NCI-H2171 (cell line): ENCODE results near the gene SLC24A3.

Experiments
- DNase-seq: peaks from one replicate; lab custom pipeline; 2025; lab: John Stamatoyannopoulos, UW

SLC24A3 gene

DNA sequence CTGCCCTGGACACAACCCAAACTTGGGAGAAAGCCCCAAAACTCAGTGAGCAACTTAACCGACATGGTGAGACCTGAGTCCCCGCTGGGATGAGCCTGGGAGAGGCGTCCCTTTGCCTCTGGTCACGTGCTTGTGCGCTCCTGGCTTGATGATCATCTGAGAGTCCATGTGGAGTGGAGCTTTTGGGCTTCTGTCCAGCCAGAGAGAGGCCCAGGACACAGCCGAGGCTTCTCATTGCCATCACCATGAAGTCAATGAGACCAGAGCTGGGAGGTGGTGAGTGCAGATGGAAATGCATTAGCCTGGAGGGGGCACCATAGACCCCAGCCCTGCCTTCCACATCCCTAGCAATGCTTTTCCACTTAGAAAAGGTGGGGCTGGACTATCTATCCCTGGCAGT is 250.0 kb downstream of the SLC24A3 start:
- DNase-seq, result no peak

DNA sequence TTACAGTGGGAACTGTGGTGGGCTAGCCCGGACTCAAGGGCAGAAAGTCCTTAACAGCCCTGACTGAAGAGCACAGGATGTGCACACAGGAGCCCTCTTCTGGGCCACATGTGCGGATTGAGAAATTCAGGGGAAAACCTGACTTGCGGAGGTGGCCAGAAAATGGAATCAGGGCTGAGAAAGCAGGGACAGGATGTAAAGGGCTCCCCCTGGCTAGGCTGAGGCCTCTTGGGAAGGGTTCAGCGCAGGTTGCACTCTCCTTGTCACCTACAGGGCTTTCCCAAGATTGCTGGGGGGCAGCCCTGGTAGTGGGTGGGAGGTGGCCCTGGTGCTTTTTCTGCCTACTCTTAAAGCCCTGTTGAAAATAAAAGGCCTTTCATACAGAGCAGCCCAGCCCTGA is 251.2 kb downstream of the SLC24A3 start:
- DNase-seq, result no peak

DNA sequence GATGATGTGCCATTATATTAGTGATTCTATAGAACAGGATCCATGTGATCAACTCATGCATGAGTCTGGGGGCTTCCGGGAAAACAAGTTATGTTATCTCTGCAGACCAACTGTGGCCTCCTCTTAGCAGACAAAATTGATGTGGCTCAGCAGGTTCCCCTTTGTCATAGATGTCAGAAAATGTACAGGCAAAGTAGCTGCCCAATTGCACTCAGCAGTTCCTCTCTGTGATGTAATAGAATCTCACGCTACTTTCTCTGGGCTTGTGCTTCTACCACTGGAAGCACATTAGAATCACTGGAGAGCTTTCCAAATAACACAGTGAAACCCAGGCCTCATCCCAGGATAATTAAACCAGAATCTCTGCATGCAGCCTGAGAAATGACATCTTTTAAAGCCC is 253.1 kb downstream of the SLC24A3 start:
- DNase-seq, result no peak

DNA sequence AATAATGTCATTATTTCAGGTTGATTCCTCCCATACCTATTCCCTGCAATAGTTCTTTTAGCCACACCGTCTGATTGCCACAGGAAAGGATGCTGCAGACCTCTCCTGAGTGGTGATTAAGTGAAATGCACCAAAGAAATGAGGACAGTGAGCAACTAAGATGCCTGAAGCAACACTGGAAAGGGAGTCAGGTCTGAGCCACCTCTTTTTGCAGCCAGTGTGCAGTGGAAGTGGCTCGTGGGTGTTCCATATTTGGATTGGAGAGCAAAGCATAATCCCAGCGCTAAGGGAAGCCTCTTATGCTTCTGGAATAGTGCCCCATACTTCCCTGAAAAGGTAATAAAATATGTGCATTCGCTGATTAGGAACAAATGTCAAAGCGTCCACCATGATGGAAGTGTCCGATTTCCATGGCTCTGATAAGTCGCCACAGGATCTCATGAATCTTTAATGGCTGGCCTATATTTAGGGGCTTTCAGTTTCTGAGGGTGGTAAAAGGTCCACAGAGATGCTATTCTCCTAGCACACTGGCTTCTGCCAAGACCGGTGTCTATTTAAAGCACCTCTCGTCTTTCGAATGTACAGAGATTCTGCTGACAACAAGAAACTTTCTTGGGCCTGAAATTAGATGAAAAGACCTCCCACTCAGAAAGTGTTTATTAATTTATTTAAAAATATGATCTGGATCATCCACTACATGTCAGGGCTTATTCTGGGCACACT is 253.9 kb downstream of the SLC24A3 start:
- no peak for DNase-seq

DNA sequence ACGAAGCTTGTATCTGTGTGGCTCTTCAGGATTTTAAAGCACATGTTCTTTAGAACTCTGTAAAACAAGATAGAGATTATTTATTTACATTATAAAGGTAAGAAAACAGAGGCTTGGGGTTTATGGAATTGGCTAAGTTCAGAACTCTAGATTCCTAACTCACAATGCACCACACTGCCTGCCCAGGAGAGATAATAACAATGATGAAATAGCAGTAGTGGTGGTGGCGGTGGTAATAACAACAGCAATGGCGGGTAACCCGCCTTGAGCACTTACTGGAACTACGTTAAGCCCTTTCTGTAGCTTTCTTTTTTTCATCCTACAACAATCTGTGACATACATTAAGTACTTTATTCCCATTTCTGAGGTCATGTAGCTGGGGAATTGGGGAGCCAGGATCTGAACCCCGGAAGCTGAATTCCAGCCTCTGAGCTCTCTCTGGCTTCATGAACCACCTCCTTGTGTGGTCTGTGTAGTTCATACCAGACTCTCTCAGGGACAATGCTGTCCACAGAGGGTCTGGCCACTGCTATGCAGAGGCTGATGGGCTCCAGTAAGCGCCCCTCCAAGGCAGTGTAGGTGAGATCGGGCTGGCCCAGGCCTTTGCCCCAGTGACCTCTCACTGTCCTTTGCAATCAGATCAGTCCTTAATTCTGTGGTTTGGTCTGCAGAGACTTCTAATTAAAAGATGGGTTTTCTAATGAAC is 260.9 kb downstream of the SLC24A3 start:
- DNase-seq, result no peak

DNA sequence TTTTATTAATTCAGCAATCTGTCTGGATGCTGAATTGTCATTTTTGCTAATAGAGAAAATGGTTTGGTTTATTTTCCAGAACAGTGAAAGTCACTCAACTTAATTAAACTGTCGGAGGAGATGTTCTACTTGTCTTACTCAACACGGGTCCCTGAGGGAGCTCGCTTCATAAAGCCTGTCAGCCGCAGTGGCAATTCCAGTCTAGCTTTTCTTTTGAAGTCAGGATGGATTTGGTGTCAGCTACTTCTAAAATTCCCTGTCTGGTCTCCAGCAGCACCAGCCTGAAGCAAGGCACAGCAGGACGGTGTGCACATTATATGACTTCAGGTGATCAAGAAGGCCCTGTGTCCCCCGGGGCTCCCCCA is 261.5 kb downstream of the SLC24A3 start:
- no peak for DNase-seq

DNA sequence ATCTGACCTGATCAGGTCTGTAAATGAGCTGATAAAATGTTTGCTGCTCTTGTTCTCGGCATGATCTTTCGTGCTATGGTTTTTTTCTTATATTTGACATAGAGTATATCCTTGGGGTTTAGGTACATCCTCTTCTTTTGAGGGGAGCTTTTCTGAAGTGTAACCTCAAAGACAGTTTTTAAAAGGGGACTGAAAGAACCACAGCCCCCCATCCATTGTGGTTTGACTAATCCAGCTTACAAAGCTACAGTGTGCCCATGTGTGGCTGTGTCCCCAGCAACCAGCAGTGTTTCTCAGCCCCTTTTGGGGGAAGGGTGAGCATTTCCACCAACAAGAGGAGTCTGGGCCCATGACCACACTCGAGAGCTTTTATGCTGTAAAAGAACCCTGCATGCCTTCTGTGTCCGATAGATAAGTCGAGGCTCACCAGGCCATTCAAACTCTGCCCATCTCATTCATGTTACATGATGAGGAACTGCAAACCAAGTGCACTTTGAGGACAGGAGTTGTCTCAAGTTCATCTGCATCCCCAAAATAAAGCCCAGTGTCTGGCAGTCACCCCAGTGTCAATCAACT is 266.0 kb downstream of the SLC24A3 start:
- DNase-seq, result no peak

DNA sequence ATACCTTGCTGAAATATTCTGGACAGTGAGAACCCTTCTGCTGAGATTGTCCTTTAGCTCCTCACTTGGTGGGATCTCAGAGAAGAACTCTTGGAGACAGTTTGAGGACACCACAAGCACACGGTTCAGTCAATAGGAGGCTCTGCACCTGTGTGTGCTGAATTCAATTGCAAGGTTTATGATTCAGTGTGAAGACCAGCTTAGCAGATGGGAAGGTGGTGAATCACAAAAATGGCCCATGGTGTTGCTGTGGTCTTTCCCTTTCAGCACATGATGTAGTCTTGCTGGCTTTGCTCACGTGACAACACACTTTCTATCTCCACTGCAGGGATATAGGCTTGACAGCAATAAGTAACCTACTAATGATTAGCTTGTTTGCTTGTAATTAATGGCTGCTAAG is 270.3 kb downstream of the SLC24A3 start:
- DNase-seq, result no peak

DNA sequence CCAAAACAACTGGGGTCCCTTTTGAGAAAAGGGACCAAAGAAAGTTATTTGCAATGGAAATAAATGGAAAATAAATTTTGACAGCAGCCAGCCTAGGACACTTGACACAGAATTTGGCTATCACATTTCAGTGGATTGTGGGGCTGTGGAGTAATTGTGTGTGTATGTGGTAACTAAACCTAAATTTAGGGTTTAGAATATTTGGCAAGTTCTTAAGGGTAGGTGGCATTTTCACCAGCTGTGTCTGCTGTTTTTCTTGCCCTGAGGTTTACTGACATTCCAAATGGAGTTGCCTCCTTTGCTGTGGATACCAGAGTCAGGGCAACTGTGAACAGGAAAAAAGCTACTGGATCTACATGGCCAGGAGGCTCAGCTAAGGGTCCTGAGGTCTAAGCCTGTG is 270.9 kb downstream of the SLC24A3 start:
- DNase-seq, result no peak

DNA sequence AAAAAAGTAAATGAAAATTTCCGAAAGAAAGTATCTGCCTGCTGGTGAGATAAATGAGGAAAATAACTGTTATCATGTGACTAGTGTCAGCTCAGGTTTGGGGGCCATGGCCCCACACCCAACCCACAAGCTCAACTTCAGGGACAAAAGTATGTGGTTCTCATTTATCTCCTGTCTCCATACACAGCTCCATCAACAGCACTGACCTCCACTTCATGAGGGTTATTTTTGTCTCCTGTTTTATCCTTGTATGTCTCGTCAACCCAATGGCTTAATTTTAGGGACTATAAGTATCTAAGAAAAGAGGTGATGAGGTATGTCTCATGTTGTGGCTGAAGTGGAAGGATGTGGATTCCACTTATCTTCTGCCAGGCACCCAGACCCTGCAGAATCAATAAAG is 274.0 kb downstream of the SLC24A3 start:
- no peak for DNase-seq

DNA sequence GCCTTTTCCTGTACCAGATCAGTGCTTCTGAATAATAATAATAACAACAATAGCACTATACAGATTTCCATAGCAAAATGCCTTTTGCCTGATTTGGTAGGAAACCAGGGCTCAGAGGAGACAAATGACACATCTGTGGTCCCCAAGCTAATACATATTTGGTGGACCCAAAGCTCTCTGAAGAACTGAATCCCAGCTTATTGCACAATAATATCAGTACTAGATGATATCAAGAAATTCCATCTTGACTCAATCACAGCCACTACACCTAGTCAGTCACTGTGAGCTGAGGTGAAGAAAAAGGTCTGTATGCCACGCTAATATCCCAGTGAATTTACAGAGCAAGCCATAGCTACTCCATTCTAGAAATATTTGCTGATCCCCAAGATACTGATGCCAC is 275.0 kb downstream of the SLC24A3 start:
- no peak for DNase-seq

DNA sequence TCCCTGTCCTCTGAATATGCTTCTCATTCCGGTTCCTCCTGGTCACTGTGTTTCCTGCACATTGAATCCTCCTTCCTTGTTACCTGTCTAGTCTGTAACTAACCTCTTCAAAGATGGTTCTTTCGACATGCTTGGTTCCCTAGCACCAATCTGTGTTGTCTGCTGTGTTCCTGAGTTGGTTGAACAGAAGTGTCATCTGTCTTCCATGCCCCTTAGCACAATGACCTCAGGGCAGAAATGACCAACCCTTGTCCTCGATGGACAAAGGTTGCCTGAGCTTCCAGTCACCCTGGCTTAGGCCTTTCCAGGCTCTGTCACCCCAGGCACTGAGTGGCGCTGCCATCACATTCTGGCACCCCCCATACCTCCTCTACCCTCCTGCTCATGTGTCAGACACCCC is 278.8 kb downstream of the SLC24A3 start:
- DNase-seq, result no peak

DNA sequence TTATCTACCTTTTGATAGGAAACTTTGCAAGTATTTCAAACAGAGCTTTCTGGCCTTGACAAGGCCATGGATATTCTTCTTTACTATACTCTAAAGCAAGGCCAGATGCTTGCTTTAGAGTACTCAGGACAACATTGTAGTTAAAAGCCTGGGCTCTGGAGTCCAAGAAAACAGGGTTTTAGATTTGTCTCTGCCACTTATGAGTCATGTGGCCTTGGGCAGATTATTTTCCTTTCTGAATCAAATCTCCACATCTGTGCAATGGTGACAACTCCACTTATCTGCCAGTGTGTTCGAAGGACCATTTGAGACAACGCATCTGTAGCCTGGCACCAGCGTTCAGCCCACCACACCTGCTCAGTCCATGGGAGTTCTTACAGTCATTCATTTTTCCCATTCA is 279.7 kb downstream of the SLC24A3 start:
- no peak for DNase-seq

DNA sequence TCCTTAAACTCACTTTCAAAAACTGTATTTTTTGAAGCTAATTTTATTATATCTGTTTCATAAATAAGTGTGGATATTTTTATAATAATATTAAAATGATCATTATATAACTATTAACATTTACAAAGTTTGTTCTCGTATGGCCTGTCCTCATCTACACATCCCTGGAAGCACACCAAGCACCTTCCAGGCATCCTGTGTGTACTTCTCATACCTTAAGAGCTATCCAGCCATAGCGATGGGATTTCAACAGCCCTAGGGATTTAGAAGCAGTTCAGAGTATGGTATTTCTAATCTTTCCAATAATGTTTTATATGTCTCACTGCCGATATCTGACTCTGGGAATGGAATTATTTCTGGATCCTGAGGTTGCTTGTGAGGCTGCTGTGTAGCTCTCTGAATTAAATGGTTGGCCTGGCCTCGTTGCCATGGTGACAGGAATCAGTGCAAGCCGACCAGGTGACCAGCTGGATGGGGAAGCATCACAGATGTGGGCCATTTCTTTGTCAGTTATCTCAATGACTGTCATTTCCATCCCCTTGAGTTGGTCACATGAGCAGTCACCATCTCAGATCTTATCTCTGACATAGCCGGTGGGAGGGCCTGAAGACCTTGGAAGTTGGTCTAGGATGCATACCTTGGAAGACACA is 280.4 kb downstream of the SLC24A3 start:
- DNase-seq, result no peak

DNA sequence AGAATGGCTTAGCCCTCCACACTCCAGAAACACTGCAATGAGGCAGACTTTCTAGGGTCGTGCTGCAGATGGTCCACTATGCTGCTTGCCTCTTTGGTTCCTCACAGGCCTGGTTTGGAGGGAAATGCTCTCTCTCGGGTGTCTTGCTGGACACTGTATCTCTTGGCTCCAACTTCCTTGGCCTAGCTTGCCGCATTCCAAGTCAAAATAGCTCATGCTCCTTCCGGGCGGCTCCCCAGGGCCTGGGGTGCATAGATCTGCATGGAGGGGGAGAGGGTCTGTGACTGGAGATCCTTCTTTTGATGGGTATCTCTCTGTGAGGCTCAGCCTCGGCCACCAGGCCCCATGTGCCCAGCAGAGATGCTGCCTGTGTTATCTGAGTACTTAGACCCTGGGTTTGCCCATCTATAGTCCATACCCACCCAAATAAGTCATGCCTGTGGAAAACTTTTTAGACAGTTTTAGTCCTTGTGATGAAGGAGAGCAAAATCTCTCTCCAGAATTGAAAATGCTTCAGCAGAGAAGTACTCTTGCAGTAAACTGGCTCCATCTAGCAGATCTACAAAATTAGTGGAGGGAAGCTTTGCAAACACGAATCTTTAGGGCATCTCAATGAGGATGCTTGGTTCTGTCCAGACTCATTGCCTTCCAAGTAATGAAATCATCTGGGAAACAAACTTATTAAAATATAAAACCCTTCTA is 281.5 kb downstream of the SLC24A3 start:
- no peak for DNase-seq

DNA sequence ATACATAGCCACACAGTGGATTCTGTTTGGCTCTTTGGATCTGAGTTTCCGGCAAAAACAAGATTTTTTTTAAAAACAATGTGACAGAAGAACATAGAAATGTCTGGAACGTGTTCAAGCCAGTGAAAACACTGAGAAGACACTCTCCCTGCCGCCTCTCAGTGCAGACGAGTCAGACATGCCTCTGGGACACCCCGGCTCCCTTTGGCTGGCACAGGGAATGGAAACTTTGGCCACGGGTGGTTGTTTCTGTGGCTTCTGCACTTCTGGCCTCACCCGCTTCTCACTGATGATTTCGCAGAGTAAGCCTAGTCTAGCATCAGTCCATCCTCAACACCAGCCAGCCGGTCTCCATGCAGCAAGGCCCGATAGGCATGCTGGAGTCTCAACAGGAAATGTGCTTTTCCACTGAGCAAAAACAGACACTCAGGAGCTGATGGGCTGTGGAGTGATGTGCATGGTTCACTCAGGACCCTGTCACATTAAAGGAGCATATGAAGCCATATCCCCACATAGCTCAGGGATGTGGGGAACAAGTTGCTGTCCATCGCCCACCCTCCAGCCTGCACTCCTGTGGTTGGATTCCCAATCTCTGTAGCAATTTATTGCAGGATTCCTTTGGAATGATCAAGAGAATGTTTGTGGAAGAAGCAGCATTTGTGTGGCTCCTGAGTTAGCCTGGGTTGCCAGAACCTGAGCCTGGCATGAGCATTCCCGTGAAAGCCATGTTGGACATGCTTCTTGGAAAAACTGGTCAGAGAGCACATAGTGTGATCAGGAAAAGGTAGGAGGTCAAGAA is 283.7 kb downstream of the SLC24A3 start:
- DNase-seq, result no peak

DNA sequence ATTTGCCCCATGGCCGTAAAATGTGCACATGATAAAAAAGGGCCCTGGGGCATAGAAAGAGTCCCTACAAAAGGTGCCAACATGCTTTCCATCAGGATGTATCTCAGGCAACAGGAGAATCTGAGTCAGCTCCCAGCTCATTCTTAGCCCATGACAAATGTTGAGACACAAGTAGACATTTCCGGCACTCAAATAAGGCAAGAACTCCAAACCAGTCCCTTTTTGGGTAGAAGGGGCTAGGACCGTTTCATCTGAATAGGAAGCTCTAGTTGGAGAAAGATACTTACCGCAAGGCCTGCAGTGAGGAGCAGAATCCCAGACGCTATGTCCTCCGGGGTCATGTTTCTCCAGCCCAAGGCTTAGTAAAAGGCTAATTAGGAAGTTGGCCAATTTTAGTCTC is 284.6 kb downstream of the SLC24A3 start:
- no peak for DNase-seq

DNA sequence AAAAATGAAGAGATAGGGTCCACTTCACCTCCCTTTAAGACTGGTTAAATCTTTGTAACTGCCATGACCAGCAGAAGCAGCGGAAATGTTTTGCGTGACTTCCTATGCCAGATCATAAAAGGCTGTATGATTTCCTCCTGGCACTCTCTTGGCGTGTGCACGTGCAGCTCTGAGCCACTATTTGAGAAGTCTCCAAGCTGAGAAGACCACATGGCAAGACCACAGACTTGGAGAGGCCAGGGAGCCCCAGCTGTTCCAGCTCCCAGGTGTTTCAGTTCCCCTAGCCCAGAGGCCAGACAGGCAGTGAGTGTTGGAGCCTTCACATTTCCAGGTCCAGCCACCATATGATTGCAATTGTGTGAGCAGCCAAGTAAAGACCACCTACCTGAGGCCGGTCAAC is 286.3 kb downstream of the SLC24A3 start:
- DNase-seq, result no peak

DNA sequence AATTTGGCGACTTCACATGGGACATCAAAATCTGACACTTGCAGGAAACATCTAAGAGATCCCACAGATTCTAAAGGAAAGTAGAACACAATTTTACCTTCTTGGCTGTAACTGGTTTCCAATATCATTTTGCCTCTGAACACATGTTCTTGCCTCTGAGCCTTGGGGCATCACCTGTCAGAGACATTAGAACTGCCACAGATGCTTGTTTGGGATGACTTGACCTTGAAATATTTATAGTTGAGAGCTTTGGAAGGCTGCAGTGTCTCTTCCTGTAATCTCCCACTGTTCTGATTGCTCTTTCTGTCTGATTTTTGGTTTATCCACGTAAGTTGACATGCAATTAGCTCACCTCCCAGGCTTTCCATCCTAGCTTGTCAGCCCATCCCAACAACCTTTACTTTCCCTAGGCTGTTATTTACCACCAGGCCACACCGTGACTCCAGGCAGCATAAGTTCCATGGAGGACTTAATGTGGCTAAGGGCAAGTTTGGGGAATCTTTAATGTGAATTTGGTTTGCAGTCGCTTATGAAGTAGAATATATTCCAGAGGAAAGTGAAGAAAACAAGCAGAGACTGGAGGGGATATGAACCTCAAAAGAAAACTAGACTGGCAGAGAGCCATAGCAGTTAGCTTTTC is 289.2 kb downstream of the SLC24A3 start:
- no peak for DNase-seq

DNA sequence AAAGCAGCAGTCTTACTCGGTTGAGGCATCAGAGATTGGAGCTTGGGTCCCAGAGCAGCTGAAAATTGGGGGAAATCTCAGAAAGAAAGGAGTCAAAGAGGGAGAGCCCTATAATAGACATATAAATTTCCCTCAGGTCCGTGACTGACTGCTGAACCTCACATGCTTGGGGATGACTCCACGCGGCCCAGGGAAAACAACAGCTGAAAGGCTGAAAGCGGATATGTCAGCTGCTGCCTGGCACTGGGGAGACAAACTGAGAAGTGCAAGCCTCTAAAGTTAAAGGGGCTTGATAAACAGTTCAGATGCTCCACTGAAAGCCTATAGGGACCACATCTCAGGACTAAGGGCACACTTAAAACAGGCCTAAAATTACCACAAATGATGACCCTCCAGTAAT is 289.7 kb downstream of the SLC24A3 start:
- no peak for DNase-seq

DNA sequence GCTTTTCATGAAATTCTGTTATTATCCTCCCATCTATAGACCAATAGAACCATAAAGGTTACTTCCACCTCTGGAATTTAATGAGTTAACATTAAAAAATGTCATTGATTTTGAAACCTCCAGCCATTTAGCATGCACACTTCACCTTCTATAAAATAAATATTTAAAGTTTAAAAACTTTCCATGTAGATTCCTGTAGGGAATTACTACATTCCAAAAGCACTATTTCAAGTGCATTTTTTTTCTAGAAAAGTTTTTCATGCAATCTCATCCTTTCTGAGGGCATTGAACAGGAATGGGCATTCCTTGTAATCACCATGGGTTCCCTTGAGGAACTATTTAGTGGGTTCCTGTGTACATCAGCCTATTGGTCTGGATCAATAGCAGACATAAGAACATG is 291.8 kb downstream of the SLC24A3 start:
- no peak for DNase-seq
